ENCODE data around the gene C9orf40.

C9orf40 gene

GRCh38 chr9:74952201-74953151 is at the start of gene C9orf40:
C9orf40 (minus strand) TSS chr9:74952912; CDS start chr9:74952611, 301 bp downstream.
- peak; percentile 80 for DNase-seq (ENCODE audit: low read depth)

GRCh38 chr9:75001719-75002421 is 49.2 kb upstream of the C9orf40 start:
- DNase-seq (ENCODE audit: low read depth) = no peak

- no peak for DNase-seq (ENCODE audit: low read depth)
Observed at GRCh38 chr9:75000835-75001234, 48.1 kb upstream of the C9orf40 start.

- DNase-seq (ENCODE audit: low read depth) = no peak
Observed at GRCh38 chr9:74985041-74985440, 32.3 kb upstream of the C9orf40 start.

GRCh38 chr9:74983709-74984108 is 31.0 kb upstream of the C9orf40 start:
- no peak for DNase-seq (ENCODE audit: low read depth)

GRCh38 chr9:74979844-74980243 is 27.1 kb upstream of the C9orf40 start:
- no peak for DNase-seq (ENCODE audit: low read depth)

- DNase-seq (ENCODE audit: low read depth) = no peak
Observed at GRCh38 chr9:74977287-74977686, 24.6 kb upstream of the C9orf40 start.

GRCh38 chr9:74975538-74975937 is 22.8 kb upstream of the C9orf40 start:
- DNase-seq (ENCODE audit: low read depth) = no peak

GRCh38 chr9:74974558-74974957 is 21.8 kb upstream of the C9orf40 start:
- DNase-seq (ENCODE audit: low read depth) = no peak

GRCh38 chr9:74973714-74974113 is 21.0 kb upstream of the C9orf40 start:
- DNase-seq (ENCODE audit: low read depth) = no peak

- no peak for DNase-seq (ENCODE audit: low read depth)
Observed at GRCh38 chr9:74963056-74963455, 10.3 kb upstream of the C9orf40 start.

GRCh38 chr9:74961496-74961895 is 8.8 kb upstream of the C9orf40 start:
- DNase-seq (ENCODE audit: low read depth) = no peak

GRCh38 chr9:74960561-74960960 is 7.8 kb upstream of the C9orf40 start:
- no peak for DNase-seq (ENCODE audit: low read depth)

GRCh38 chr9:74958587-74958986 is 5.9 kb upstream of the C9orf40 start:
- no peak for DNase-seq (ENCODE audit: low read depth)

- DNase-seq (ENCODE audit: low read depth) = no peak
Observed at GRCh38 chr9:74953235-74953751, 581 bp upstream of the C9orf40 start.

GRCh38 chr9:74951725-74952151 is 974 bp downstream of the C9orf40 start:
- DNase-seq (ENCODE audit: low read depth) = peak; percentile 34

- DNase-seq (ENCODE audit: low read depth) = no peak
Observed at GRCh38 chr9:74951107-74951720, 1.5 kb downstream of the C9orf40 start.

GRCh38 chr9:74949859-74950855 is 2.6 kb downstream of the C9orf40 start:
- DNase-seq (ENCODE audit: low read depth) = no peak

GRCh38 chr9:74948937-74949336 is 3.8 kb downstream of the C9orf40 start:
- no peak for DNase-seq (ENCODE audit: low read depth)

- DNase-seq (ENCODE audit: low read depth) = no peak
Observed at GRCh38 chr9:74946686-74947085, 6.0 kb downstream of the C9orf40 start.

GRCh38 chr9:74942801-74943200 is 9.9 kb downstream of the C9orf40 start:
- no peak for DNase-seq (ENCODE audit: low read depth)

Data from stimulated activated CD8-positive, alpha-beta memory T cell treated with anti-CD3 and anti-CD28 coated beads, Interleukin-15, amount 100 ng/mL, for 24 hours (primary cell).